GM08714 (cell line): Measurements from ENCODE around the gene NAV1.
"Not testable (repeated sequence)": the region's sequence is repeated elsewhere in the genome, so short reads cannot be mapped to it uniquely, and the experiment has no call there.

ENCODE experiments used
- H3K4me3 ChIP-seq: fragments of 200-500 bp; sonication (Bioruptor generic); 2 replicates; pipeline ENCODE4 v1.5.1; 2014; ENCODE audit warnings: mild to moderate bottlenecking, low read length, inconsistent platforms
- ZNF274 ChIP-seq: IDR thresholded peaks from 2 replicates; pipeline ENCODE4 v1.6.1; 2012; ENCODE audit warnings: mild to moderate bottlenecking, low read depth, low read length

The NAV1 gene

DNA sequence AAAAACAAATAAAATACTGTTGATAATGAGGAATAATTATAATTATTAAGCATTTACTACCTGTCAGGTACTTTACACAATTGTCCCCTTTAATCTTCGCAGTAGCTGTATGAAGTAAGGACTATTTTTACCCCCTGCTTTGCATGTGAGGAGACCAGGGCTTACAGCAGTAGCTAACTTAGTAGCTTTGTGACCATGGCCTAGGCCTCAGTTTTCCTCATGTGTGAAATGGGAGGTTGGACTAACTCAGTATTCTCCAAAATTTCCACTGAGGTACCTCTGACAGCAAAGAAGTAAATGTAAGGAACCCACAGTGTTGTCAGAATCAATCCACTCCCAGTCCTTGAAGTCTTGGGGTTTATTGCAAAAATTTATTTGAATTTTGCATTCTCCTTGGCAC is 28.2 kb upstream of the NAV1 start:
- H3K4me3 ChIP-seq: no peak overlapping the region
- TF ChIP-seq ZNF274: no peak

DNA sequence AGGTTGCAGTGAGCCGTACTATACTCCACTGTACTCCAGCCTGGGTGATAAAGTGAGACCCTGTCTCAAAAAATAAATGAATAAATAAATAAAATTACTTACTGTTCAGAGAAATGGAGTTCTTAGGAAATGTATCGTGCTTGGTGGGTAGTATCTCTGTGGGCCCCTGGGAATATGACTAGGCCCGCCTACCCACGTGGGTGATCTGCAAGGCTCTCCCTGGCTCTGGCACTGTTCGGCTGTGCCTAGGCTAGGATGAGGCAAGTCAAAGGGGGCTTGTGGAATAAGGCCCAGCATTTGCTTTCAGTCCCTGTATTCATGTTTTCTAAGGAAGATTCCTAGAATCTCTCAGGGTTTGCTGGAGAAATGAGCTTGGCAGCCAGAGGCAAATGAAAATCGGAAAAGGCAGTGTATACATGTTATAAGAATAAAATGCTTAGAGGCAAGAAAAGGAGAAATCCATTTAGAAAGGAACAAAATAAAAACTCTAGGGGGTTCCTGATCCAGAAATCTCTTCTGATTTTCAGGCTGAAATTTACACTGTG is 27.5 kb upstream of the NAV1 start:
- TF ChIP-seq ZNF274: no peak
- H3K4me3 ChIP-seq: no peak overlapping the region

GRCh38 chr1:201511941-201512539 is 26.9 kb upstream of the NAV1 start:
- no peak overlapping the region for H3K4me3 ChIP-seq
- TF ChIP-seq ZNF274: no peak

DNA sequence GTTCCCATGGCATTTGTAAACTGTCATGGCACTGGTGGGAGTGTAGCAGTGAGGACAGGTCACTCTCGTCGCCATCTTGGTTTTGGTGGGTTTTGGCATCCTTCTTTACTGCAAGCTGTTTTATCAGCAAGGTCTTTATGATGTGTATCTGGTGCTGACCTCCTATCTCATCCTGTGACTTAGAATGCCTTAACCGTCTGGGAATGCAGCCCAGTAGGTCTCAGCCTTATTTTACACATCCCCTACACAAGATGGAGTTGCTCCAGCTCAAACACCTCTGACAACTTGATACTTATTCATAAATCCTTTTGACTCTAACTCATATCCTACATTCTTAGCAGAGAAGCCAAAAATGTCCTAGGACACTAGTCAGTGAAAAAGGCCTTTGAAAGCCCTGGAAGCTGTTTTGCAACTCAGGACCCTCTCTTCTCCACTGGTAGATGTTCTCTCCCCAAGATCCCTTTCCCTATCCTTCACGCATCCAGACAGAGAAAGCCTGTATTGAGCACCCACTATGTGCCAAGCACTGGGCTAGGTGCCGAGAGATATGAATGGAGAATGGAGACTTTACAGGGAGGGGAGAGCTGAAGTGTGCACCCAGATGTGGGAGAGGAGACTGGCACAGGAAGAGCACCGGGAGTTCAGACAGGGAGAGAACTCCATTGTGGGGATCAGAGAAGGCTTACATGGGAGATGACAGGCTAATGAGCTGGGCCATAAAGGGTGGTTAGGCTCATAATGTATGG is 25.3 kb upstream of the NAV1 start:
- TF ChIP-seq ZNF274: no peak
- H3K4me3 ChIP-seq: no peak overlapping the region

- H3K4me3 ChIP-seq: no peak overlapping the region
- TF ChIP-seq ZNF274: no peak
Observed at GRCh38 chr1:201514466-201514865, 24.5 kb upstream of the NAV1 start.

- no peak for TF ChIP-seq ZNF274
- H3K4me3 ChIP-seq: no peak overlapping the region
Observed at GRCh38 chr1:201515062-201515750, 23.7 kb upstream of the NAV1 start.

DNA sequence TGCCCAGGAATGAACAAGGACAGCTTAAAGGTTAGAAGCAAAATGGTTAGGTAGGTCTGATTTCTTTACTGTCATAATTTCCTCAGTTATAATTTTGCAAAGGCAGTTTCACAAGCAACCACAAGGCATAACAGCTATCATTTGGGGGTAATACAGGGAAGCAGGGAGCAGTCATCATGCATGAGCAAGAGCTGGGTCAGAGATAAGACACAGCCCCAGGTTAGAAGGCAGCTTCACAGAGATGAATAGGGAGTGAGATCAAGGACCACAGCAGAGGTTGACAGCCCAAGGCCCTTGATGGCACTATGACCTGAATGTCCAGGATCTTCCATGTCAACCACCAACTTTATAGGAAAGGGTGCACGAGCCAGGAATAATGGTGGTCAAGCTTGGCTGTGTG is 23.0 kb upstream of the NAV1 start:
- no peak overlapping the region for H3K4me3 ChIP-seq
- no peak for TF ChIP-seq ZNF274

DNA sequence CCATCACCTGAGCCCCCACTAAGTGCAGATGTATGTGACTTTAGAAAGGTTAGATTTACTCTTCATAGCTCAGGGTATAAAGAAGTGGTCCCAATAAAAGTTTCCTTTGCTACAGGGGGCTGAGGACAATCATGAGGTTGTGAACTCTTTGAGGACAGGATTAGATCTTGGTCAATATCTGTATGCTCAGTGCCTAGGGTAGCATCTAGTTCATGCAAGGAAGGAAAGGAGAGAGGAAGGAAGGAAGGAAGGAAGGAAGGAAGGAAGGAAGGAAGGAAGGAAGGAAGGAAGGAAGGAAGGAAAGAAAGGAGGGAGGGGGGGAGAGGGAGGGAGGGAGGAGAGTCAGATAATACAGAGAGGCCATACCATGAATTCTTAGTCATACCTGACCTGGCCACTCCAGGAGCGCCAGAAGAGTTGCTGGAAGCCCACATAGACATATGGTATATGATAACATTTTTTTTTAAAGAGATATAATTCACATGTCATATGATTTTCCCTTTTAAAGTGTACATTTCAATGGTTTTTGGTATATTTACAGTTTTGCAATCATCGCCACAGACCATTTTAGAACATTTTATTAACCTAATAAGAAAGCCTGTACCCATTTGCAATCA is 22.3 kb upstream of the NAV1 start:
- H3K4me3 ChIP-seq: no peak overlapping the region
- no peak for TF ChIP-seq ZNF274

DNA sequence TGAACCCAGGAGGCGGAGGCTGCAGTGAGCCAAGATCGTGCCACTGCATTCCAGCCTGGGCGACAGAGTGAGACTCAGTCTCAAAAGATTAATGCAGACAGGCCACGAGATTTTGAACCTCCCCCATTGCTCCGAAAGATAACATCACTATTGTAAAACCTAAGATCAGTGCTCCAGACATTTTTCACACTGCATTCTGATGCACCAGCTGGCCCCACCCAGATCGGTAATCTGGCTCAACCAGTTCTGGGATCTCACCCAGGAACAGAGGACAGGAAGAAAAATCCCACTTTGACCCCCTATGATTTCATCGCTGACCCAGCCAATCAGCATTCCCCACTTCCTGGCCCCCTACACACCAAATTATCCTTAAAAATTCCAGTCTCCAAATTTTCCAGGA is 21.3 kb upstream of the NAV1 start:
- TF ChIP-seq ZNF274: no peak
- H3K4me3 ChIP-seq: no peak overlapping the region

DNA sequence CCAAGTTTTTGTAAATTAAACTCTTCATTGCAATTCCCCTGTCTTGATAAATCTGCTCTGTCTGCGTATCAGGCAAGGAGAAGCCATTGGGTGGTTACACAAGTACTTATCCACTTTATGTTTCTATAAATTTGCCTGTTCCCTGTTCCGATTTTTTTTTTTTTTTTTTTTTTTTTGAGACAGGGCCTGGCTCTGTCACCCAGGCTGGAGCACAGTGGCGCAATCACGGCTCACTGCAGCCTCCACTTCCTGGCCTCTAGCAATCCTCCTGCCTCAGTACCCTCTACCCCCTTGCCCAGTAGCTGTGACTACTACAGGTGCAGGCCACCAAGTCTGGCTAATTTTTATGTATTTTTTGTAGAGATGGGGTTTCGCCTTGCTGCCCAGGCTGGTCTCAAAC is 20.9 kb upstream of the NAV1 start:
- no peak overlapping the region for H3K4me3 ChIP-seq
- no peak for TF ChIP-seq ZNF274

DNA sequence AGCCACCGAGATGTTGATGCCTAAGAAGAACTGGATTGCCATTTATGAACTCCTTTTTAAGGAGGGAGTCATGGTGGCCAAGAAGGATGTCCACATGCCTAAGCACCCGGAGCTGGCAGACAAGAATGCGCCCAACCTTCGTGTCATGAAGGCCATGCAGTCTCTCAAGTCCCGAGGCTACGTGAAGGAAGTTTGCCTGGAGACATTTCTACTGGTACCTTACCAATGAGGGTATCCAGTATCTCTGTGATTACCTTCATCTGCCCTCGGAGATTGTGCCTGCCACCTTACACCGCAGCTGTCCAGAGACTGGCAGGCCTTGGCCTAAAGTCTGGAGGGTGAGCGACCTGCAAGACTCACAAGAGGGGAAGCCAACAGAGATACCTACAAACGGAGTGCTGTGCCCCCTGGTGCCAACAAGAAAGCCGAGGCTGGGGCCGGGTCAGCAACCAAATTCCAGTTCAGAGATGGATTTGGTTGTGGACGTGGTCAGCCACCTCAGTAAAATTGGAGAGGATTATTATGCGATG is 18.8 kb upstream of the NAV1 start:
- not testable (repeated sequence) for H3K4me3 ChIP-seq

DNA sequence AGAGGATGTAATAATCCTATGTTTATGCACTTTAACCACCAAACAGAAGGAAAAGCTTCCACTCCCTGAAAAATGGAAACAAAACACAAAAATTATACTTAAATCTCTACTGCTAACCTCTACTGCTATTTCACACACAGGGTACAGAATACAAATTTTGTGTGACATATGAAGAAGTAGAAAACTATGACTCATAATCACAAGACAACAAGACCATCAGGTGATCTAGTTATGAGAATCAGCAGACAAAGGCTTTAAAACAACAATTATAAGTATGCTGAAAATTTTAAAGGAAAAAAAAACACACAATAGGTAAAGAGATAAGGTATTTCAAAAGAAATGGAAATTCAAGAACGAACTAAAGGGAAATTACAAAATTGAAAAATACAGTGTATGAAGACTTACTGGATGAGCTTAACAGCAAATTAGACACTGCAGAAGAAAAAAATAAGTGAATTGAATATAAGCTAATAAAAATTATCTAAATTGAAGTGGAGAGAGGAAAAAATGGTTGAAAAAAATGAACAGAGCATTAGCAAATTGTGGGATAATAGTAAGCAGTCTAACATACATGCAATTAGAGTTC is 13.6 kb upstream of the NAV1 start:
- no peak for TF ChIP-seq ZNF274
- H3K4me3 ChIP-seq: no peak overlapping the region

GRCh38 chr1:201527879-201528278 is 11.0 kb upstream of the NAV1 start:
- no peak for TF ChIP-seq ZNF274
- no peak overlapping the region for H3K4me3 ChIP-seq

DNA sequence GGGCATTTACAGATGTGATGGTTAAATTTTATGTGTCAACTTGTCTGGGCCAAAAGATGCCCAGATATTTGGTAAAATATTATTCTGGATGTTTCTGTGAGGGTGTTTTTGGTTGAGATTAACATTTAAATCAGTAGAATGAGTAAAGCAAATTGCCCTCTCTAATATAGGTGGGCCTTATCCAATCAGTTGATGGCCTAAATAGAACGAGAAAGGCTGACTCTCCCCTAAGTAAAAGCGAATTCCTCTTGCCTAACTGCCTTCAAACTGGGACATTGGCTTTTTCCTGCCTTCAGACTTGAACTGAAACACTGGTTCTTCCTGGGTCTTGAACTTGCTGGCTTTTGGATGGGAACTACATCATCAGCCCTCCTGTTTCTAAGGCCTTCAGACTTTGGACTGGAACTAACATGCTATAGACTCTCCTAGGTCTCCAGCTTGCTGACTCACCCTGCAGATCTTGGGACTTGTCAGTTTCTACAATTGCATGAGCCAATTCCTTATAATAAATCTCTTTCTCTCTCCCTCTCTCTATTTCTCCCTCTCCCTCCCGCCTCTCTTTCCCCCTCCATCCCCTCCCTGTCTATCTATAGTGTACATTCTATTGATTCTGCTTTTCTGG is 10.2 kb upstream of the NAV1 start:
- no peak overlapping the region for H3K4me3 ChIP-seq
- TF ChIP-seq ZNF274: no peak
